DOHH2 (cell line): Measurements from ENCODE around the gene NLRP1.

Experiments
- H3F3A ChIP-seq: fragments of 200-600 bp; sonication (generic), shearing (Covaris generic); 2 replicates; pipeline ENCODE4 v1.6.0; 2016; ENCODE audit warnings: antibody characterized with exemption, mild to moderate bottlenecking; ENCODE audit not compliant: control insufficient read depth, insufficient read depth
- H3K27ac ChIP-seq: fragments of 200-600 bp; sonication (generic); 2 replicates; pipeline ENCODE4 v1.5.1; 2014; ENCODE audit warnings: low read depth, mild to moderate bottlenecking, low read length, moderate library complexity
- H3K27me3 ChIP-seq: fragments of 200-600 bp; sonication (generic); 2 replicates; pipeline ENCODE4 v1.6.1; 2014; ENCODE audit warnings: mild to moderate bottlenecking, low read length, mixed read lengths; ENCODE audit not compliant: control insufficient read depth
- H3K36me3 ChIP-seq: fragments of 200-600 bp; sonication (generic); 2 replicates; pipeline ENCODE4 v1.6.1; 2014; ENCODE audit warnings: mild to moderate bottlenecking, low read length, moderate library complexity, mixed read lengths; ENCODE audit not compliant: control insufficient read depth
- H3K4me1 ChIP-seq: fragments of 200-600 bp; sonication (generic); 2 replicates; pipeline ENCODE4 v1.6.1; 2014; ENCODE audit warnings: mild to moderate bottlenecking, low read length, mixed read lengths; ENCODE audit not compliant: control insufficient read depth
- H3K4me2 ChIP-seq: fragments of 200-600 bp; sonication (generic); 2 replicates; pipeline ENCODE4 v1.6.0; 2014; ENCODE audit warnings: mild to moderate bottlenecking, low read length, moderate library complexity
- H3K4me3 ChIP-seq: fragments of 200-600 bp; sonication (generic); 2 replicates; pipeline ENCODE4 v1.5.1; 2014; ENCODE audit warnings: mild to moderate bottlenecking, low read length, mixed read lengths
- H3K79me2 ChIP-seq: fragments of 200-600 bp; sonication (generic); 2 replicates; pipeline ENCODE4 v1.6.1; 2014; ENCODE audit warnings: mild to moderate bottlenecking, low read length, mixed read lengths; ENCODE audit not compliant: control insufficient read depth
- H3K9me2 ChIP-seq: fragments of 200-600 bp; sonication (generic); replicated peaks from 2 replicates; pipeline ENCODE4 v1.6.1; 2014; ENCODE audit warnings: mild to moderate bottlenecking, low read length, mixed read lengths; ENCODE audit not compliant: control insufficient read depth
- H3K9me3 ChIP-seq: fragments of 200-600 bp; sonication (generic); 2 replicates; pipeline ENCODE4 v1.6.1; 2014; ENCODE audit warnings: antibody characterized with exemption, low read length, mixed read lengths; ENCODE audit not compliant: control insufficient read depth, insufficient read depth
- H4K20me1 ChIP-seq: fragments of 200-600 bp; sonication (generic); 2 replicates; pipeline ENCODE4 v1.6.0; 2014; ENCODE audit warnings: low read depth, mild to moderate bottlenecking, antibody characterized with exemption, low read length, moderate library complexity; ENCODE audit not compliant: control insufficient read depth, insufficient read depth
- EZH2phosphoT487 ChIP-seq: fragments of 200-600 bp; sonication (generic); IDR thresholded peaks from 2 replicates; pipeline ENCODE4 v1.6.1; 2017; ENCODE audit warnings: borderline replicate concordance, mild to moderate bottlenecking, antibody characterized with exemption, low read length, moderate library complexity, mixed read lengths
- TF ChIP-seq, protein P1 (sequence below): fragments of 200-600 bp; sonication (generic); IDR thresholded peaks from one replicate; pipeline ENCODE4 v1.5.1; 2014; ENCODE audit warnings: antibody characterized with exemption, mild to moderate bottlenecking, low read depth, low read length; ENCODE audit not compliant: poor library complexity, severe bottlenecking

NLRP1 gene

DNA sequence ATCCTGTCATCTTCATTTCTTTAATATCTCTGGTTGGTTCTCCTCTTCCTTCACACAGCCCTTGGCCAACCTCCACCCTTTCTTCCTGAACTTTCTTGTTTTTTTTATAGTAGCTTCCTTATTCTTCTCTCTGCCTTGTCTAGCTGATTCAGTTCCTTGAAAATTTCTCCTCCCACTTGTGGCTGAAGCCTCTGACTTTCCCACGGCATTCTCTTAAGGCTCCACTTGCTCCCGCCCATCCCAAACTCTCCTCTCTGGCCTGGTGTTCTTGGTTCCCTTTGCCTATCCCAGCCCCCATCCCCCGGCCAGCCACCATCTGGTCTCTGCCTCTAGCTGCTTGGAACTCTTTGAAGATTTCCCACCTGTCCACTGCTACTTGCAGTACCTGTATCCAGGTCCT, 29.1 kb downstream of the NLRP1 start:
- Histone ChIP-seq H3K4me1 (no peaks in the 10 kb centered on the region), H3K27me3 (no peaks in the 10 kb centered on the region), H3K27ac (no peak overlapping the region), H4K20me1 (no peaks in the 10 kb centered on the region), H3K36me3 (no peaks in the 10 kb centered on the region), H3K79me2 (no peaks in the 10 kb centered on the region), H3K4me3 (no peak overlapping the region), H3K4me2 (no peak overlapping the region), H3K9me2 (no peaks in the 10 kb centered on the region), H3F3A (no peaks in the 10 kb centered on the region), H3K9me3 (no peaks in the 10 kb centered on the region)
- TF ChIP-seq EZH2phosphoT487 = no peak
- TF ChIP-seq, protein P1, sequence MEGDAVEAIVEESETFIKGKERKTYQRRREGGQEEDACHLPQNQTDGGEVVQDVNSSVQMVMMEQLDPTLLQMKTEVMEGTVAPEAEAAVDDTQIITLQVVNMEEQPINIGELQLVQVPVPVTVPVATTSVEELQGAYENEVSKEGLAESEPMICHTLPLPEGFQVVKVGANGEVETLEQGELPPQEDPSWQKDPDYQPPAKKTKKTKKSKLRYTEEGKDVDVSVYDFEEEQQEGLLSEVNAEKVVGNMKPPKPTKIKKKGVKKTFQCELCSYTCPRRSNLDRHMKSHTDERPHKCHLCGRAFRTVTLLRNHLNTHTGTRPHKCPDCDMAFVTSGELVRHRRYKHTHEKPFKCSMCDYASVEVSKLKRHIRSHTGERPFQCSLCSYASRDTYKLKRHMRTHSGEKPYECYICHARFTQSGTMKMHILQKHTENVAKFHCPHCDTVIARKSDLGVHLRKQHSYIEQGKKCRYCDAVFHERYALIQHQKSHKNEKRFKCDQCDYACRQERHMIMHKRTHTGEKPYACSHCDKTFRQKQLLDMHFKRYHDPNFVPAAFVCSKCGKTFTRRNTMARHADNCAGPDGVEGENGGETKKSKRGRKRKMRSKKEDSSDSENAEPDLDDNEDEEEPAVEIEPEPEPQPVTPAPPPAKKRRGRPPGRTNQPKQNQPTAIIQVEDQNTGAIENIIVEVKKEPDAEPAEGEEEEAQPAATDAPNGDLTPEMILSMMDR = no peak

DNA sequence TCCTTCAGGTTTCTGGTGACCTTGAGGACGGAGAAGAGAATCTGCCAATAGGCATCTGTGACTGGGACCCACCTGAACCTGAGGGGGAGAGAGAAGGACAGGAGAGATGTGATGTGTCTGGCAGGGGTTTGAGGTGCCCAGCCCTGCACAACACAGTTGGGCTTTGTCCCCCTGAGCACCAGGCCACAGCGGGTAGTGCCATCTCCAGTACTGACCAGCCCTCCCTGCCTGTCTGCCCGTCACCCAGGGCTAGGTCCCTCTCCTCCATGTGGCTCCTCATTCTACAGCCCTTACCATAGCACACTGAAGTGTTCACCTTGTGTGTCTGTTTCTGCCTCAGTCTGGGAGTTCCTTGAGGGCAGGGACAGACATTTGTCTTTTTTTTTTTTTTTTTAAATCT, 30.8 kb downstream of the NLRP1 start:
- Histone ChIP-seq H3K4me3 (no peak overlapping the region), H3K9me2 (no peaks in the 10 kb centered on the region), H3K27ac (no peak overlapping the region), H4K20me1 (no peaks in the 10 kb centered on the region), H3K4me1 (no peaks in the 10 kb centered on the region), H3K4me2 (no peak overlapping the region), H3K27me3 (no peaks in the 10 kb centered on the region), H3K9me3 (no peaks in the 10 kb centered on the region), H3F3A (no peaks in the 10 kb centered on the region), H3K79me2 (no peaks in the 10 kb centered on the region), H3K36me3 (no peaks in the 10 kb centered on the region)
- no peak for TF ChIP-seq EZH2phosphoT487
- TF ChIP-seq, protein P1 = no peak

DNA sequence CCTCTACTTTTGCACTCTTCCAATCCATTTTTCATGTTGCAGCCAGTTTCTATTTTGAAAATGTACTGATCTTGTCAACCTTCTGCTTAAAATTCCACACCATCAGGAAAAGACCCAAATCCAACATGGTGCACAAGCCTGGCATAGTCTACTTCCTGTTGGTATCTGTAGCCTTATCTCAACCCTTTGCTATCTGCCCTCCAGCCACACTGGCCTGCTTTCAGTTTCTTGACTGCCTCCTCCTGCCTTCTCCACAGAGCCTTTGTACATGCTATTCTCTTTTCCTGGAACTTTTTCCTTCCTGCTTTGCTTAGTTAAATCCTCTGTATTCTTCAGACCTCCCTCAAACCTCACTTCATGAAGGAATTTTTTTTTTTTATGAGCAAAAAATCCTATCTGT, 31.5 kb downstream of the NLRP1 start:
- no peaks in the 10 kb centered on the region for H3K36me3 ChIP-seq

More for the DNA sequence above, 31.5 kb downstream of the NLRP1 start:
- Histone ChIP-seq H3K4me3 (no peak overlapping the region), H3F3A (no peaks in the 10 kb centered on the region), H3K79me2 (no peaks in the 10 kb centered on the region), H3K27ac (no peak overlapping the region), H3K4me2 (no peak overlapping the region), H4K20me1 (no peaks in the 10 kb centered on the region), H3K4me1 (no peaks in the 10 kb centered on the region), H3K9me2 (no peaks in the 10 kb centered on the region), H3K9me3 (no peaks in the 10 kb centered on the region), H3K27me3 (no peaks in the 10 kb centered on the region)
- TF ChIP-seq, protein P1 = no peak
- TF ChIP-seq EZH2phosphoT487 = no peak
